ENCODE measurements around the gene MC3R.
A peak's percentile ranks its signal among the peaks of the same experiment; 100 is the strongest.

Gene MC3R

DNA sequence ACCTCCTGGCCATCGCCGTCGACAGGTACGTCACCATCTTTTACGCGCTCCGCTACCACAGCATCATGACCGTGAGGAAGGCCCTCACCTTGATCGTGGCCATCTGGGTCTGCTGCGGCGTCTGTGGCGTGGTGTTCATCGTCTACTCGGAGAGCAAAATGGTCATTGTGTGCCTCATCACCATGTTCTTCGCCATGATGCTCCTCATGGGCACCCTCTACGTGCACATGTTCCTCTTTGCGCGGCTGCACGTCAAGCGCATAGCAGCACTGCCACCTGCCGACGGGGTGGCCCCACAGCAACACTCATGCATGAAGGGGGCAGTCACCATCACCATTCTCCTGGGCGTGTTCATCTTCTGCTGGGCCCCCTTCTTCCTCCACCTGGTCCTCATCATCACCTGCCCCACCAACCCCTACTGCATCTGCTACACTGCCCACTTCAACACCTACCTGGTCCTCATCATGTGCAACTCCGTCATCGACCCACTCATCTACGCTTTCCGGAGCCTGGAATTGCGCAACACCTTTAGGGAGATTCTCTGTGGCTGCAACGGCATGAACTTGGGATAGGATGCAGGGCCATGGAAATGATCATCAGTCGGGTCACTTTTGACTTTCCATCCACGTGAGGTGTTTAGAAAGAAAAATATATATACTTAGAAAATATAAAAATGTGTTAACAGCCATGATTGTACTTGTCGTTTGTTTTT lies 868 bp downstream of the MC3R start:
- no peaks in the 10 kb centered on the region for H4K20me1 ChIP-seq (ENCODE audit: insufficient read depth, low read length, poor library complexity, severe bottlenecking)
- no peak overlapping the region for H3K9ac ChIP-seq (ENCODE audit: low read depth, low read length, poor library complexity, severe bottlenecking)
- no peaks in the 10 kb centered on the region for H3F3A ChIP-seq (ENCODE audit: low read depth)
- H2AFZ ChIP-seq (ENCODE audit: low read length) = no peak overlapping the region
- no peaks in the 10 kb centered on the region for H3K27me3 ChIP-seq (ENCODE audit: insufficient read depth, low read length, poor library complexity, severe bottlenecking)
- no peaks in the 10 kb centered on the region for H3K4me1 ChIP-seq (ENCODE audit: insufficient read depth, low read length, poor library complexity, severe bottlenecking)
- H3K79me2 ChIP-seq (ENCODE audit: insufficient read depth, low read length) = no peaks in the 10 kb centered on the region
- no peak overlapping the region for H3K4me3 ChIP-seq (ENCODE audit: low read length, poor library complexity, severe bottlenecking)
- no peak overlapping the region for H3K4me2 ChIP-seq (ENCODE audit: low read depth, low read length, poor library complexity, severe bottlenecking)
- no peaks in the 10 kb centered on the region for H3K9me3 ChIP-seq (ENCODE audit: insufficient read depth, low read depth, low read length)
- H3K36me3 ChIP-seq (ENCODE audit: insufficient read depth, low read length) = no peaks in the 10 kb centered on the region
- no peak for TF ChIP-seq EZH2phosphoT487 (IDR thresholded peaks at IDR 0.05; ENCODE audit: borderline replicate concordance)
- TF ChIP-seq, protein P1, sequence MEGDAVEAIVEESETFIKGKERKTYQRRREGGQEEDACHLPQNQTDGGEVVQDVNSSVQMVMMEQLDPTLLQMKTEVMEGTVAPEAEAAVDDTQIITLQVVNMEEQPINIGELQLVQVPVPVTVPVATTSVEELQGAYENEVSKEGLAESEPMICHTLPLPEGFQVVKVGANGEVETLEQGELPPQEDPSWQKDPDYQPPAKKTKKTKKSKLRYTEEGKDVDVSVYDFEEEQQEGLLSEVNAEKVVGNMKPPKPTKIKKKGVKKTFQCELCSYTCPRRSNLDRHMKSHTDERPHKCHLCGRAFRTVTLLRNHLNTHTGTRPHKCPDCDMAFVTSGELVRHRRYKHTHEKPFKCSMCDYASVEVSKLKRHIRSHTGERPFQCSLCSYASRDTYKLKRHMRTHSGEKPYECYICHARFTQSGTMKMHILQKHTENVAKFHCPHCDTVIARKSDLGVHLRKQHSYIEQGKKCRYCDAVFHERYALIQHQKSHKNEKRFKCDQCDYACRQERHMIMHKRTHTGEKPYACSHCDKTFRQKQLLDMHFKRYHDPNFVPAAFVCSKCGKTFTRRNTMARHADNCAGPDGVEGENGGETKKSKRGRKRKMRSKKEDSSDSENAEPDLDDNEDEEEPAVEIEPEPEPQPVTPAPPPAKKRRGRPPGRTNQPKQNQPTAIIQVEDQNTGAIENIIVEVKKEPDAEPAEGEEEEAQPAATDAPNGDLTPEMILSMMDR (conservative IDR thresholded peaks at IDR 0.05; ENCODE audit: low read length) = 0 out of 2 replicates have a peak, but pooled peaks have one; percentile 19
- H3K9me2 ChIP-seq (replicated peaks; ENCODE audit: low read depth, low read length) = no peaks in the 10 kb centered on the region

DNA sequence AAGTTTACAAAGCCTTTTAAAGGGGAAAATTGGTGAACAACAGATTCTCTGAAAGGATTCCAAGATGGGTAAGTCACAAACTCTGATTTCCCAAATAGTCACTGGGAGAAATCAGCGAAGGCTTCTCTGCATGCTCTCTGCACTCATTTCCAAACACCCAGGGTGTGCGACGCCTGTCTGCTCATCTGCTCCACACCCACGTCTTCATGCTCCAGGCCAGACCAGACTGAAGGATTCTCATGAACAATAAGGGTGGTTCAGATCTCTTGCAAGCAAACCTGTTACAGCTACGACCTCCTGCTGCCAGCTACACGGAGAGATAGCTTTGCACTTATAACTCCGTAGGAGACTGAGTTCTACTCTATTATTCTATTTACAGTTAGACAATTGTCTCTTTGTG lies 1.4 kb downstream of the MC3R start:
- Histone ChIP-seq H3K79me2 (ENCODE audit: insufficient read depth, low read length) (no peaks in the 10 kb centered on the region), H3K36me3 (ENCODE audit: insufficient read depth, low read length) (no peaks in the 10 kb centered on the region), H3F3A (ENCODE audit: low read depth) (no peaks in the 10 kb centered on the region), H3K4me3 (ENCODE audit: low read length, poor library complexity, severe bottlenecking) (no peak overlapping the region), H3K4me1 (ENCODE audit: insufficient read depth, low read length, poor library complexity, severe bottlenecking) (no peaks in the 10 kb centered on the region), H4K20me1 (ENCODE audit: insufficient read depth, low read length, poor library complexity, severe bottlenecking) (no peaks in the 10 kb centered on the region), H3K9ac (ENCODE audit: low read depth, low read length, poor library complexity, severe bottlenecking) (no peak overlapping the region), H3K4me2 (ENCODE audit: low read depth, low read length, poor library complexity, severe bottlenecking) (no peak overlapping the region), H3K9me2 (replicated peaks; ENCODE audit: low read depth, low read length) (no peaks in the 10 kb centered on the region), H2AFZ (ENCODE audit: low read length) (no peak overlapping the region), H3K9me3 (ENCODE audit: insufficient read depth, low read depth, low read length) (no peaks in the 10 kb centered on the region), H3K27me3 (ENCODE audit: insufficient read depth, low read length, poor library complexity, severe bottlenecking) (no peaks in the 10 kb centered on the region)
- TF ChIP-seq EZH2phosphoT487 (IDR thresholded peaks at IDR 0.05; ENCODE audit: borderline replicate concordance) = no peak
- TF ChIP-seq, protein P1 (conservative IDR thresholded peaks at IDR 0.05; ENCODE audit: low read length) = no peak

DNA sequence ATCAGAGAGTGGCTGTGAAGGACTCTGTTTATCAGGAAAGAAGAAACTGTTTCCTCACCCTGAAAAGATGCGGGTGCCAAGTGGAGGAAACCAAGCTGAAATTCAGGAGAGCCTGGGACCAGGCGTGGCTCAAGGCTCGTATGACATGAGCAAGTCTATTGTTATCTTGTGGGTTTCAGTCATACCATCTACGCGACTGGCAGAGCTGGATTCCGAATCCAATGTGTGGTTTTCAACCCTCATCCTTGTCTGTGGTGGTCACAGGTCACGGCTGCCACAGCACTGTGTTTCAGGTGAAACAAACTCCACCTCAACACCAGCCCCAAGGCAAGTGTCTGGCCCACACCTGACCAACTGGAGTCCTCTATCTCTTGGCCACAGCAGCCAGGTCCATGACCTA lies 9.1 kb downstream of the MC3R start:
- Histone ChIP-seq H3K27me3 (ENCODE audit: insufficient read depth, low read length, poor library complexity, severe bottlenecking) (no peaks in the 10 kb centered on the region), H3K9me2 (replicated peaks; ENCODE audit: low read depth, low read length) (no peaks in the 10 kb centered on the region), H3K4me1 (ENCODE audit: insufficient read depth, low read length, poor library complexity, severe bottlenecking) (no peaks in the 10 kb centered on the region), H3K4me2 (ENCODE audit: low read depth, low read length, poor library complexity, severe bottlenecking) (no peak overlapping the region), H3K9ac (ENCODE audit: low read depth, low read length, poor library complexity, severe bottlenecking) (no peak overlapping the region), H3K79me2 (ENCODE audit: insufficient read depth, low read length) (no peaks in the 10 kb centered on the region), H3K9me3 (ENCODE audit: insufficient read depth, low read depth, low read length) (no peaks in the 10 kb centered on the region), H3K36me3 (ENCODE audit: insufficient read depth, low read length) (no peaks in the 10 kb centered on the region), H4K20me1 (ENCODE audit: insufficient read depth, low read length, poor library complexity, severe bottlenecking) (no peaks in the 10 kb centered on the region), H2AFZ (ENCODE audit: low read length) (no peak overlapping the region), H3F3A (ENCODE audit: low read depth) (no peaks in the 10 kb centered on the region), H3K4me3 (ENCODE audit: low read length, poor library complexity, severe bottlenecking) (no peak overlapping the region)
- no peak for TF ChIP-seq EZH2phosphoT487 (IDR thresholded peaks at IDR 0.05; ENCODE audit: borderline replicate concordance)
- TF ChIP-seq, protein P1 (conservative IDR thresholded peaks at IDR 0.05; ENCODE audit: low read length) = no peak

Measured in Loucy (cell line).